ENCODE measurements around the gene PELO. TPM values are rescaled to one million over a fixed set of nuclear protein-coding genes. Genes with fewer than 3 reads are reported as not detected.

PELO gene
- total RNA-seq, 1 donor from 2014 or later = 134 TPM

DNA sequence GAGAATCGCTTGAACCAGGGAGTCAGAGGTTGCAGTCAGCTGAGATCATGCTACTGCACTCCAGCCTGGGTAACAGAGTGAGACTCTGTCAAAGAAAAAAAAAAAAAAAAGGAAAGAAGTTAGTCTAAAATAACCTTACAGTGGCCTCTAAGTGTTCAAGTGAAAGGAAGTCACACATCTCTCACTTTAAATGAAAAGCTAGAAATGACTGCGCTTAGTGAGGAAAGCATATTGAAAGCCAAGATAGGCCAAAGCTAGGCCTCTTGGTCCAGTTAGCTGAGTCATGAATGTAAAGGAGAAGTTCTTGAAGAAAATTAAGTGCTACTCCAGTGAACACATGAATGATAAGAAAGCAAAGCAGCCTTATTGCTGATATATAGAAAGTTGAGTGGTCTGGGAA is 38.1 kb downstream of the PELO start:
- Mint-ChIP-seq H3K4me1 (ENCODE audit: low read depth) (peaks cover 54% of the 10 kb centered on the region), H3K36me3 (ENCODE audit: low read depth) (peaks cover 18% of the 10 kb centered on the region), H3K27me3 (ENCODE audit: low read depth) (no peaks in the 10 kb centered on the region), H3K4me3 (ENCODE audit: unreplicated experiment) (no peak overlapping the region), H3K27ac (ENCODE audit: unreplicated experiment) (peak overlapping the region; percentile 27), H3K9me3 (ENCODE audit: low read depth) (peaks cover 20% of the 10 kb centered on the region)
- DNase-seq (ENCODE audit: low spot score) = no peak
- TF ChIP-seq, protein P1, sequence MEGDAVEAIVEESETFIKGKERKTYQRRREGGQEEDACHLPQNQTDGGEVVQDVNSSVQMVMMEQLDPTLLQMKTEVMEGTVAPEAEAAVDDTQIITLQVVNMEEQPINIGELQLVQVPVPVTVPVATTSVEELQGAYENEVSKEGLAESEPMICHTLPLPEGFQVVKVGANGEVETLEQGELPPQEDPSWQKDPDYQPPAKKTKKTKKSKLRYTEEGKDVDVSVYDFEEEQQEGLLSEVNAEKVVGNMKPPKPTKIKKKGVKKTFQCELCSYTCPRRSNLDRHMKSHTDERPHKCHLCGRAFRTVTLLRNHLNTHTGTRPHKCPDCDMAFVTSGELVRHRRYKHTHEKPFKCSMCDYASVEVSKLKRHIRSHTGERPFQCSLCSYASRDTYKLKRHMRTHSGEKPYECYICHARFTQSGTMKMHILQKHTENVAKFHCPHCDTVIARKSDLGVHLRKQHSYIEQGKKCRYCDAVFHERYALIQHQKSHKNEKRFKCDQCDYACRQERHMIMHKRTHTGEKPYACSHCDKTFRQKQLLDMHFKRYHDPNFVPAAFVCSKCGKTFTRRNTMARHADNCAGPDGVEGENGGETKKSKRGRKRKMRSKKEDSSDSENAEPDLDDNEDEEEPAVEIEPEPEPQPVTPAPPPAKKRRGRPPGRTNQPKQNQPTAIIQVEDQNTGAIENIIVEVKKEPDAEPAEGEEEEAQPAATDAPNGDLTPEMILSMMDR (IDR thresholded peaks at IDR 0.05) = no peak

DNA sequence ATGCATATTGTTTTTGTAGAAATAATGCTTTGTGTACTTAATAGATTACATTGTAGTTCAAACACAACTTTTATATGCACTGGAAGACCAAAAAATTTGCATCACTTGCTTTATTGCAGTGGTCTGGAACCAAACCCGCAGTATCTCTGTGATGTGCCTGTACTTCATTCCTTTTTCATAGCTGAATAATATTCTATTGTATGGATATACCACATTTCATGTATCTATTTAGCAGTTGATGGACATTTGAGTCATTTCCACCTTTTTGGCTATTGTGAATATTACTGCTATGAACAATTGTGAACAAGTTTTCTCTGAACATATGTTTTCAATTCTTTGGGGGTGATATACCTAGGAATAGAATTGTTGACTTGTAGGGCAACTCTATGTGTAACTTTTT is 40.1 kb downstream of the PELO start:
- peaks cover 25% of the 10 kb centered on the region for H3K9me3 Mint-ChIP-seq (ENCODE audit: low read depth)
- no peak overlapping the region for H3K27ac Mint-ChIP-seq (ENCODE audit: unreplicated experiment)
- no peaks in the 10 kb centered on the region for H3K27me3 Mint-ChIP-seq (ENCODE audit: low read depth)
- TF ChIP-seq, protein P1 (IDR thresholded peaks at IDR 0.05) = no peak
- peaks cover 57% of the 10 kb centered on the region for H3K4me1 Mint-ChIP-seq (ENCODE audit: low read depth)
- peaks cover 15% of the 10 kb centered on the region for H3K36me3 Mint-ChIP-seq (ENCODE audit: low read depth)
- H3K4me3 Mint-ChIP-seq (ENCODE audit: unreplicated experiment) = no peak overlapping the region
- DNase-seq (ENCODE audit: low spot score) = no peak

- no peak for DNase-seq (ENCODE audit: low spot score)
- Mint-ChIP-seq H3K27me3 (ENCODE audit: low read depth) (no peaks in the 10 kb centered on the region), H3K27ac (ENCODE audit: unreplicated experiment) (no peak overlapping the region), H3K36me3 (ENCODE audit: low read depth) (peaks cover 19% of the 10 kb centered on the region), H3K4me1 (ENCODE audit: low read depth) (peaks cover 67% of the 10 kb centered on the region), H3K4me3 (ENCODE audit: unreplicated experiment) (no peak overlapping the region), H3K9me3 (ENCODE audit: low read depth) (peaks cover 25% of the 10 kb centered on the region)
- TF ChIP-seq, protein P1 (IDR thresholded peaks at IDR 0.05) = no peak
Observed at GRCh38 chr5:52829664-52830063, 41.9 kb downstream of the PELO start.

- Mint-ChIP-seq H3K36me3 (ENCODE audit: low read depth) (peaks cover 19% of the 10 kb centered on the region), H3K27ac (ENCODE audit: unreplicated experiment) (peak overlapping the region; percentile 89), H3K9me3 (ENCODE audit: low read depth) (peaks cover 28% of the 10 kb centered on the region), H3K27me3 (ENCODE audit: low read depth) (no peaks in the 10 kb centered on the region), H3K4me3 (ENCODE audit: unreplicated experiment) (no peak overlapping the region), H3K4me1 (ENCODE audit: low read depth) (peaks cover 74% of the 10 kb centered on the region)
- TF ChIP-seq, protein P1 (IDR thresholded peaks at IDR 0.05) = no peak
- no peak for DNase-seq (ENCODE audit: low spot score)
Observed at GRCh38 chr5:52830650-52831049, 42.9 kb downstream of the PELO start.

- H3K27me3 Mint-ChIP-seq (ENCODE audit: low read depth) = no peaks in the 10 kb centered on the region
- DNase-seq (ENCODE audit: low spot score) = no peak
- peaks cover 27% of the 10 kb centered on the region for H3K9me3 Mint-ChIP-seq (ENCODE audit: low read depth)
- H3K36me3 Mint-ChIP-seq (ENCODE audit: low read depth) = peaks cover 18% of the 10 kb centered on the region
- no peak overlapping the region for H3K4me3 Mint-ChIP-seq (ENCODE audit: unreplicated experiment)
- TF ChIP-seq, protein P1 (IDR thresholded peaks at IDR 0.05) = no peak
- peaks cover 76% of the 10 kb centered on the region for H3K4me1 Mint-ChIP-seq (ENCODE audit: low read depth)
- H3K27ac Mint-ChIP-seq (ENCODE audit: unreplicated experiment) = peak overlapping the region; percentile 70
Observed at GRCh38 chr5:52831786-52832511, 44.2 kb downstream of the PELO start.
